ENCODE measurements around the gene WDR18. TPM values are rescaled to one million over a fixed set of nuclear protein-coding genes. Genes with fewer than 3 reads are reported as not detected.

Gene WDR18
- total and polyA plus RNA-seq, 2 donors from 2014 or later, result 40.3 to 77.2 TPM

DNA sequence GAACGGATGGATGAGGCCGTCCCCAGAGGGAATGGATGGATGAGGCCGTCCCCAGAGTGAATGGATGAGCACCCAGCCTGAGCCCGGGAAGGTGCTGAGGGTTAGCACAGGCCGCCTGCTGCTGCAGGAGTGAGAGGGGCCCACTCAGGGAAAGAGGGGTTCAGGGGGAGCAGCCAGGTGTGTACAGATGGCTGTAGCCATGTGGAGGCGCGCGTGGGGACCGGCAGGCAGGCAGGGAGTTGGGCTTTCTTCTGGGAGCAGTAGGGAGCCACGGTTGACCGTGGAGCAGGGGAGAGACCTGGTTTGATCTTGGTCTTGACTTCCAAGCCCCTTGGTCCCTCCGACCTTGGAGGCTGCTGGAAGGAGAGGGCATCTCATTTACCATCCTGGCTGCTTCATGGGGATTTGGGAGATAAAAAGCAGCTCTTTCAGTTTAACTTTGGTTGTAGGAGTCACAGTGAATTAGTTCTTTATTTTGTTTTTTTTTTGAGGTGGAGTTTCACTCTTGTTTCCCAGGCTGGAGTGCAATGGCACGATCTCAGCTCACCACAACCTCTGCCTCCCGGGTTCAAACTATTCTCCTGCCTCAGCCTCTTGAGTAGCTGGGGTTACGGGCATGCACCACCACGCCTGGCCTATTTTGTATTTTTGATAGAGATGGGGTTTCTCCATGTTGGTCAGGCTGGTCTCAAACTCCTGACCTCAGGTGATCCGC is 33.6 kb upstream of the WDR18 start:
- TF ChIP-seq, protein P1, sequence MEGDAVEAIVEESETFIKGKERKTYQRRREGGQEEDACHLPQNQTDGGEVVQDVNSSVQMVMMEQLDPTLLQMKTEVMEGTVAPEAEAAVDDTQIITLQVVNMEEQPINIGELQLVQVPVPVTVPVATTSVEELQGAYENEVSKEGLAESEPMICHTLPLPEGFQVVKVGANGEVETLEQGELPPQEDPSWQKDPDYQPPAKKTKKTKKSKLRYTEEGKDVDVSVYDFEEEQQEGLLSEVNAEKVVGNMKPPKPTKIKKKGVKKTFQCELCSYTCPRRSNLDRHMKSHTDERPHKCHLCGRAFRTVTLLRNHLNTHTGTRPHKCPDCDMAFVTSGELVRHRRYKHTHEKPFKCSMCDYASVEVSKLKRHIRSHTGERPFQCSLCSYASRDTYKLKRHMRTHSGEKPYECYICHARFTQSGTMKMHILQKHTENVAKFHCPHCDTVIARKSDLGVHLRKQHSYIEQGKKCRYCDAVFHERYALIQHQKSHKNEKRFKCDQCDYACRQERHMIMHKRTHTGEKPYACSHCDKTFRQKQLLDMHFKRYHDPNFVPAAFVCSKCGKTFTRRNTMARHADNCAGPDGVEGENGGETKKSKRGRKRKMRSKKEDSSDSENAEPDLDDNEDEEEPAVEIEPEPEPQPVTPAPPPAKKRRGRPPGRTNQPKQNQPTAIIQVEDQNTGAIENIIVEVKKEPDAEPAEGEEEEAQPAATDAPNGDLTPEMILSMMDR (IDR thresholded peaks at IDR 0.05; ENCODE audit: borderline replicate concordance, extremely low read depth, insufficient read depth), result no peak

DNA sequence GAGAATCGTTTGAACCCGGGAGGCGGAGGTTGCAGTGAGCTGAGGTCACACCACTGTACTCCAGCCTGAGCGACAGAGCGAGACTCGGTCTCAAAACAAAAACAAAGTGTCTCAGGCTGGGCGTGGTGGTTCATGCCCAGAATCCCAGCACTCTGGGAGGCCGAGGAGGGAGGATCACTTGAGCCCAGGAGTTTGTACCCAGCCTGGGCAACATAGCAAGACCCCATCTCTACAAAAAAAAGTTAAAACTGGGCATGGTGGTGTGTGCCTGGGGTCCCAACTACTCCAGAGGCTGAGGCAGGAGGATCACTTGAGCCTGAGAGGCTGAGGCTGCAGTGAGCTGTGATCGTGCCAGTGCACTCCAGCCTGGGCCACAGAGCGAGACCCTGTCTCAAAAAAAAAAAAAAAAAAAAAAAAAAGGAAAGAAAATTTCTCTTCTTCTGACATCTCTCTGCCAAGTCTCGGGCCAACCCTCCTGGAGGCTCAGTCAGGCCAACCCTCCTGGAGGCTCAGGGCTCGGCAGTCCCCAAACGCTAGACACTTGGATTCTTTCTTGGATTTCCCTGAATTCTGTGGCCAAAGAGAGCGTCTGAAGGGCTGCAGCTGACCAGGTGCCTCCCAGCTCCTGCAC is 32.0 kb upstream of the WDR18 start:
- H3K27ac ChIP-seq (ENCODE audit: low read depth in 2 of 2, low read length in 2 of 2), result peak overlapping the region; percentile 74 to 75
- intact Hi-C loops (cut with DNase I), result no loop called here
- FAIRE-seq, result no peak

More for the DNA sequence above, 33.6 kb upstream of the WDR18 start:
- H3K4me3 ChIP-seq (ENCODE audit: low read length in 3 of 3), result no peak overlapping the region
- no peaks in the 10 kb centered on the region for H3K36me3 ChIP-seq (ENCODE audit: control insufficient read depth in 2 of 3, insufficient read depth in 3 of 3, low read length in 3 of 3)
- FAIRE-seq, result no peak
- H3K27me3 ChIP-seq (ENCODE audit: control insufficient read depth, insufficient read depth, low read length), result no peaks in the 10 kb centered on the region
- H3K4me1 ChIP-seq (ENCODE audit: control insufficient read depth in 2 of 3, insufficient read depth in 2 of 3, low read depth in 1 of 3, low read length in 3 of 3), result peaks cover 0 to 30% (median 9%) of the 10 kb centered on the region in 3 donors
- DNase-seq, result no peak
- no peaks in the 10 kb centered on the region for H3K9me3 ChIP-seq (ENCODE audit: control insufficient read depth in 2 of 3, insufficient read depth in 1 of 3, low read length in 3 of 3)
- no peak overlapping the region for H3K9ac ChIP-seq (ENCODE audit: low read length in 3 of 3)
- no peak overlapping the region for H3K27ac ChIP-seq (ENCODE audit: low read depth in 2 of 2, low read length in 2 of 2)
- intact Hi-C loops (cut with DNase I), result no loop called here

DNA sequence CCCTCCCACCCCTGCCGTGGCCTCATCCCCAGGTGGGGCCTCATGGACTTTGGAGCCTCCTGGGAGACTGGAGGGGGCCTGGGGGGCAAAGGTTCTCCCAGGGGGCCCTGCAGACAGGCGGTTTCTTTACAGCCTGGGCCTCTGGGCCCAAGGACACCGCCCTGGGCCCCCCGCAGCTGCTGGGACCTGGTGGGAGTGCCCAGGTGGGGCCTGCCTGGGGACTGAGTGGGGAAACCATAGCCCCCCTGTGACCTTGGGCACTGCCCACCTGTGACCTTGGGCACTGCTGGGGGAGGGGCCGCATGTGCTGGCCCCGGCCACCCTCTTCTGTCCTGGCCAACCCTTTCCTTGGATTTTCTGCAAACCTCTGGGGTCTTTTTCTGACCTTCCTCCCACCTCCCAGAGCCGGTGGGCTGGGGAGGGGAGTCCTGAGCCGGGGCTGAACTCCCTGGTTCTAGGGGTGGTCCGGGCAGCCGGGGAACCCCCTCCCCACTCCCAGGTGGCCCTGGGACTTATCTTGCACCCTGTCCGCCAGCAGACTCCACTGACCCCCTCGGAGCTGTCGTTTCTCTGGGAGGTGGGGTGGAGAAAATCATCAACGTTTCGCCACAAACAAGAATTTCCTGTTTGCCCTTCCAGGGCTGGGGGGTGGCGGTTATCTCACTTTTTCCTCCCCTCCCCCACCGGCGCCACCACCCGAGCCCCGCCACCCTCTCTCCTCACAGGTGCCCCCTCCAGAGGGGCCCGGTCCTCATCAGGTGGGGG is 31.3 kb upstream of the WDR18 start:
- peak overlapping the region in 1 of 3 donors; percentile 69 for H3K9ac ChIP-seq (ENCODE audit: low read length in 3 of 3)
- FAIRE-seq, result no peak

More for the DNA sequence above, 32.0 kb upstream of the WDR18 start:
- H3K4me1 ChIP-seq (ENCODE audit: control insufficient read depth in 2 of 3, insufficient read depth in 2 of 3, low read depth in 1 of 3, low read length in 3 of 3), result peaks cover 0 to 38% (median 12%) of the 10 kb centered on the region in 3 donors
- H3K9ac ChIP-seq (ENCODE audit: low read length in 3 of 3), result peak overlapping the region in 1 of 3 donors; percentile 69
- DNase-seq, result no peak
- no peaks in the 10 kb centered on the region for H3K36me3 ChIP-seq (ENCODE audit: control insufficient read depth in 2 of 3, insufficient read depth in 3 of 3, low read length in 3 of 3)
- TF ChIP-seq, protein P1 (IDR thresholded peaks at IDR 0.05; ENCODE audit: borderline replicate concordance, extremely low read depth, insufficient read depth), result no peak
- H3K9me3 ChIP-seq (ENCODE audit: control insufficient read depth in 2 of 3, insufficient read depth in 1 of 3, low read length in 3 of 3), result no peaks in the 10 kb centered on the region
- no peaks in the 10 kb centered on the region for H3K27me3 ChIP-seq (ENCODE audit: control insufficient read depth, insufficient read depth, low read length)
- H3K4me3 ChIP-seq (ENCODE audit: low read length in 3 of 3), result no peak overlapping the region

More for the DNA sequence above, 31.3 kb upstream of the WDR18 start:
- no peaks in the 10 kb centered on the region for H3K9me3 ChIP-seq (ENCODE audit: control insufficient read depth in 2 of 3, insufficient read depth in 1 of 3, low read length in 3 of 3)
- H3K4me1 ChIP-seq (ENCODE audit: control insufficient read depth in 2 of 3, insufficient read depth in 2 of 3, low read depth in 1 of 3, low read length in 3 of 3), result peaks cover 0 to 42% (median 12%) of the 10 kb centered on the region in 3 donors
- TF ChIP-seq, protein P1 (IDR thresholded peaks at IDR 0.05; ENCODE audit: borderline replicate concordance, extremely low read depth, insufficient read depth), result no peak
- peak overlapping the region in 1 of 3 donors; percentile 47 for H3K4me3 ChIP-seq (ENCODE audit: low read length in 3 of 3)
- intact Hi-C loops (cut with DNase I), result no loop called here
- no peaks in the 10 kb centered on the region for H3K36me3 ChIP-seq (ENCODE audit: control insufficient read depth in 2 of 3, insufficient read depth in 3 of 3, low read length in 3 of 3)
- H3K27ac ChIP-seq (ENCODE audit: low read depth in 2 of 2, low read length in 2 of 2), result peak overlapping the region; percentile 74 to 75
- H3K27me3 ChIP-seq (ENCODE audit: control insufficient read depth, insufficient read depth, low read length), result no peaks in the 10 kb centered on the region
- DNase-seq, result peak; percentile 67 to 83 (median 74)
